Keratinocyte (primary cell): ENCODE measurements around the gene POM121C.
"Not testable (repeated sequence)": the region's sequence is repeated elsewhere in the genome, so short reads cannot be mapped to it uniquely, and the experiment has no call there.

Source experiments
- CTCF ChIP-seq, 3 experiments: IDR thresholded peaks in 1 of 3; conservative IDR thresholded peaks in 1 of 3; optimal IDR thresholded peaks in 1 of 3; 2 replicates in 2 of 3; 3 replicates in 1 of 3; pipeline versions ENCODE3 to v1.5.1; 2011; ENCODE audit warnings: low read length in 3 of 3, mild to moderate bottlenecking in 3 of 3, moderate library complexity in 2 of 3, control low read depth in 1 of 3, inconsistent platforms in 1 of 3; ENCODE audit not compliant: insufficient read depth in 2 of 3; ENCODE audit errors: extremely low read depth in 1 of 3
- EZH2 ChIP-seq: IDR thresholded peaks from one replicate; pipeline ENCODE4 v1.6.1; 2012; ENCODE audit warnings: inconsistent platforms, mild to moderate bottlenecking, low read length, moderate library complexity

- not testable (repeated sequence) for TF ChIP-seq CTCF (optimal IDR thresholded peaks at IDR 0.05 in 1 of 3, IDR thresholded peaks at IDR 0.05 in 1 of 3, conservative IDR thresholded peaks at IDR 0.05 in 1 of 3; ENCODE audit: extremely low read depth in 1 of 3, insufficient read depth in 2 of 3, low read length in 3 of 3); EZH2
Measured at GRCh38 chr7:75456403-75456802, 29.7 kb downstream of the POM121C start.
